ENCODE results near the gene LGR6. TPM values are rescaled to one million over a fixed set of nuclear protein-coding genes. Genes with fewer than 3 reads are reported as not detected.
"Not testable (repeated sequence)": the region's sequence is repeated elsewhere in the genome, so short reads cannot be mapped to it uniquely, and the experiment has no call there.

The LGR6 gene
- polyA plus RNA-seq, 3 donors: not detected

DNA sequence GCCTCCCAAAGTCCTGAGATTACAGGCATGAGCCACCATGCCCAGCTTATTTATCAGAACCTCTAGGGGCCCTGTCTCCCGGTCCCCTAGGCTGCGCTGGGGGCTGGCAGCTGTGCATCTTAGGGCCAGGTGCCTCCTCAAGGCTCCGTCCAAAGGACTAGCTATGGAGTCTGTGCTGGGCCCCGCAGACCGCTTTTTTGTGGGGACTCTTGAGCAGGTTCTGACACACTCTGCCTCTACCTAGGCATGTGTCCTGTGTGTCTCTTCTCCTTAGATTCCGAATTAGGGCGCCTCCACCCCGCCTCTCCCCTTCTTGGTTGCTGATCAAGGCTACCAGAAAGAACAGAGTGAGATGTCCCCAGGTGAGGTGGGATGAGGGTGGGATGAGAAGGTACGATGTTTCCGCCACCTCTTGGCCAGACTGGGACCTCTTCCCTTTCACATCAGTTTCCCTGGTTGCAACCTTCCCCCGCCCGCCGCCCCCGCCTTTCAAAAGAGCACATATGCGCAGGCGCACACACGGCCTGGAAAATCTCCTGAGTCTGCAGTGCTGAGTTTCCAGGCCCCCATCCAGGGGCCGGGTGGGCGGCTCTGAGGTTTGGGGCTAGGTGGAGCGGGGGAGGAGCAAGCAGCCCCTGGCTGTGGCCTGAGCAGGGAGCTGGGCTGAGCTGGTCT is 28.2 kb upstream of the LGR6 start:
- no peaks in the 10 kb centered on the region for H3K36me3 Mint-ChIP-seq
- WGBS (ENCODE audit: insufficient coverage): 74% methylated on average over 10 of the region's 20 CpGs
- intact Hi-C loops (cut with micrococcal nuclease): no loop called here
- peaks cover 29 to 32% of the 10 kb centered on the region in 2 donors for H3K4me1 ChIP-seq (ENCODE audit: control insufficient read depth in 1 of 2, insufficient read depth in 2 of 2, low read length in 2 of 2)
- H3K4me3 Mint-ChIP-seq: no peak overlapping the region
- TF ChIP-seq CTCF (IDR thresholded peaks at IDR 0.05): no peak
- no peak overlapping the region for H3K27ac ChIP-seq (ENCODE audit: low read depth in 1 of 2, low read length in 2 of 2)
- DNase-seq: no peak
- H3K9ac ChIP-seq (ENCODE audit: insufficient read depth, low read length, poor library complexity, severe bottlenecking): no peak overlapping the region
- no peaks in the 10 kb centered on the region for H3K9me3 ChIP-seq (replicated peaks in 1 of 2; ENCODE audit: control insufficient read depth in 1 of 2, insufficient read depth in 1 of 2, low read length in 2 of 2)
- H3K27me3 Mint-ChIP-seq (ENCODE audit: low read depth in 3 of 3): peaks cover 4 to 11% (median 4%) of the 10 kb centered on the region in 3 donors
- no peaks in the 10 kb centered on the region for H3K9me3 Mint-ChIP-seq
- no peaks in the 10 kb centered on the region for H4K20me1 ChIP-seq (ENCODE audit: insufficient read depth, low read length)
- no peaks in the 10 kb centered on the region for H3K36me3 ChIP-seq (replicated peaks in 1 of 2; ENCODE audit: control insufficient read depth in 1 of 2, insufficient read depth in 2 of 2, low read length in 2 of 2)
- H2AFZ ChIP-seq (ENCODE audit: insufficient read depth, low read depth, low read length, poor library complexity, severe bottlenecking): no peak overlapping the region
- H3K4me3 ChIP-seq (replicated peaks in 1 of 3; ENCODE audit: low read depth in 2 of 3, low read length in 3 of 3): no peak overlapping the region
- H3K79me2 ChIP-seq (ENCODE audit: insufficient read depth, low read length): peaks cover 20% of the 10 kb centered on the region
- no peaks in the 10 kb centered on the region for H3K27me3 ChIP-seq (ENCODE audit: control insufficient read depth in 2 of 2, insufficient read depth in 2 of 2, low read length in 2 of 2)
- no peak overlapping the region for H3K4me2 ChIP-seq (replicated peaks; ENCODE audit: extremely low read depth, low read length, poor library complexity, severe bottlenecking)
- H3K27ac Mint-ChIP-seq: no peak overlapping the region
- peaks cover 37% of the 10 kb centered on the region for H3K4me1 Mint-ChIP-seq

DNA sequence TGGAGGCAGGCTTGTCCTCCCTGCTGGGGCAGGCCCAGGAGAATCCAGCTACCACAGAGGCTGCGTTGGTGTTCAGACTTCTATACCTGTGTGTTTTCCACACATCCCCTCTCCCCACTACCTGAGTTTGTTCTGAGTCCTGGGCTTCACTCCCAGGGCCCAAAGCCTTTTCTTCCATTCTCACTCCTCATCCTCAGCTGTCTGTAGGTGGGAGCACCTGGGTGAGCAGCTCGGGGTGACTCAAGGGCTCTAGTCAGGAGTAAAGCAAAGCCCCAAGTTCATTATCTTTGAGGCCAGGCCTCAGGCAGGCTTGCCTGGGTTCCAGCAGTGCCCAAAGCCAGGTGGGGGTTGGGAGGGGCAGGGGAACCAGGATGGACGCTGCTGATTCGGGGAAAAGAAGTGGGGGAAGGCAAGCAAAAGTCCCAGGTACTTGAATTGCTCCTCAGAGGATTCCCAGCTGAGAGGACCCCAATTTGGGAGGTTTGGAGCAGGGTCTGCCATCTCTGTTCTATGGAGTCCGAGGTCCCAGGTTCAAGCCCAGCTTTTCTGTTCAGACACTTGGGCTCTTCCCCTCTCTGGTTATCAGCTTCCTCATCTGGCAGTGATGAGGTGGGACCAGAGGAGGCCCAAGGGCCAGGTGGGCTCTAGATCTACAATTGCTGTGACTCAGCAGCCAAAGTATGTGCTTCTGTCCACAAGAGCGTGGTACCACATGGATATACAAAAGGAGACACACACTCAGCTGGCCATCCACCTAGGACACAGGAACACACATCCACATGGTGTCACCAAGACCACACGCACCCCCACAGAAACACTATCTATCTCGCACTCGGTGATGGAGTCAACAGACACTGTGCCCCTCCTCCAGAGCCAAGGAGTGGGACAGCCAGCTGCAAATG is 27.4 kb upstream of the LGR6 start:
- Histone ChIP-seq H2AFZ (ENCODE audit: insufficient read depth, low read depth, low read length, poor library complexity, severe bottlenecking) (no peak overlapping the region), H4K20me1 (ENCODE audit: insufficient read depth, low read length) (no peaks in the 10 kb centered on the region), H3K4me1 (ENCODE audit: control insufficient read depth in 1 of 2, insufficient read depth in 2 of 2, low read length in 2 of 2) (peaks cover 21 to 24% of the 10 kb centered on the region in 2 donors), H3K27me3 (ENCODE audit: control insufficient read depth in 2 of 2, insufficient read depth in 2 of 2, low read length in 2 of 2) (no peaks in the 10 kb centered on the region), H3K36me3 (replicated peaks in 1 of 2; ENCODE audit: control insufficient read depth in 1 of 2, insufficient read depth in 2 of 2, low read length in 2 of 2) (no peaks in the 10 kb centered on the region), H3K27ac (ENCODE audit: low read depth in 1 of 2, low read length in 2 of 2) (no peak overlapping the region), H3K4me3 (replicated peaks in 1 of 3; ENCODE audit: low read depth in 2 of 3, low read length in 3 of 3) (no peak overlapping the region), H3K79me2 (ENCODE audit: insufficient read depth, low read length) (peaks cover 12% of the 10 kb centered on the region), H3K4me2 (replicated peaks; ENCODE audit: extremely low read depth, low read length, poor library complexity, severe bottlenecking) (no peak overlapping the region), H3K9me3 (replicated peaks in 1 of 2; ENCODE audit: control insufficient read depth in 1 of 2, insufficient read depth in 1 of 2, low read length in 2 of 2) (no peaks in the 10 kb centered on the region), H3K9ac (ENCODE audit: insufficient read depth, low read length, poor library complexity, severe bottlenecking) (no peak overlapping the region)
- Mint-ChIP-seq H3K4me1 (peaks cover 29% of the 10 kb centered on the region), H3K27ac (no peak overlapping the region), H3K9me3 (no peaks in the 10 kb centered on the region), H3K27me3 (ENCODE audit: low read depth in 3 of 3) (peaks cover 4 to 11% (median 4%) of the 10 kb centered on the region in 3 donors), H3K36me3 (no peaks in the 10 kb centered on the region), H3K4me3 (no peak overlapping the region)
- intact Hi-C loops (cut with micrococcal nuclease): no loop called here
- DNase-seq: no peak
- 87% methylated on average over 7 of the region's 9 CpGs for WGBS (ENCODE audit: insufficient coverage)
- no peak for TF ChIP-seq CTCF (IDR thresholded peaks at IDR 0.05)

DNA sequence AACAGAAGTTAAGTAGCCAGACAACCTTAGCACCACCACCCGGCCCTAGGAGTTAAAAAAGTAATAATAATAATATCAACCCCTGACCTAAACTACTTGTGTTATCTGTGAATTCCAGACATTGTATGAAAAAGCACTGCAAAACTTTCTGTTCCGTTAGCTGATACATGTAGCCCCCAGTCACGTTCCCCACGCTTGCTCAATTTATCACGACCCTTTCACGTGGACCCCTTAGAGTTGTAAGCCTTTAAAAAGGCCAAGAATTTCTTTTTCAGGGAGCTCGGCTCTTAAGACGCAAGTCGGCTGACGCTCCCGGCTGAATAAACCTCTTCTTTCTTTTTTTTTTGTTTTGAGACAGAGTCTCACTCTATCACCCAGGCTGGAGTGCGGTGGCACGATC is 26.5 kb upstream of the LGR6 start:
- not testable (repeated sequence) for H3K27ac Mint-ChIP-seq
- peaks cover 21% of the 10 kb centered on the region for H3K4me1 Mint-ChIP-seq

More for the DNA sequence above, 26.5 kb upstream of the LGR6 start:
- peaks cover 13 to 15% of the 10 kb centered on the region in 2 donors for H3K4me1 ChIP-seq (ENCODE audit: control insufficient read depth in 1 of 2, insufficient read depth in 2 of 2, low read length in 2 of 2)
- peaks cover 4 to 11% (median 4%) of the 10 kb centered on the region in 3 donors for H3K27me3 Mint-ChIP-seq (ENCODE audit: low read depth in 3 of 3)
- H3K9me3 Mint-ChIP-seq; H3K4me2 ChIP-seq (replicated peaks; ENCODE audit: extremely low read depth, low read length, poor library complexity, severe bottlenecking); H3K36me3 Mint-ChIP-seq; H3K36me3 ChIP-seq (replicated peaks in 1 of 2; ENCODE audit: control insufficient read depth in 1 of 2, insufficient read depth in 2 of 2, low read length in 2 of 2); DNase-seq; H2AFZ ChIP-seq (ENCODE audit: insufficient read depth, low read depth, low read length, poor library complexity, severe bottlenecking); H3K9me3 ChIP-seq (replicated peaks in 1 of 2; ENCODE audit: control insufficient read depth in 1 of 2, insufficient read depth in 1 of 2, low read length in 2 of 2); H4K20me1 ChIP-seq (ENCODE audit: insufficient read depth, low read length); intact Hi-C loops (cut with micrococcal nuclease); H3K79me2 ChIP-seq (ENCODE audit: insufficient read depth, low read length); H3K9ac ChIP-seq (ENCODE audit: insufficient read depth, low read length, poor library complexity, severe bottlenecking); H3K4me3 ChIP-seq (replicated peaks in 1 of 3; ENCODE audit: low read depth in 2 of 3, low read length in 3 of 3); H3K27ac ChIP-seq (ENCODE audit: low read depth in 1 of 2, low read length in 2 of 2); H3K27me3 ChIP-seq (ENCODE audit: control insufficient read depth in 2 of 2, insufficient read depth in 2 of 2, low read length in 2 of 2); H3K4me3 Mint-ChIP-seq: not testable (repeated sequence)
- 98% methylated on average over 9 of the region's 13 CpGs for WGBS (ENCODE audit: insufficient coverage)
